Measurements from ENCODE around the gene TPD52L1.
"Not testable (repeated sequence)": the region's sequence is repeated elsewhere in the genome, so short reads cannot be mapped to it uniquely, and the experiment has no call there.

TPD52L1 gene

DNA sequence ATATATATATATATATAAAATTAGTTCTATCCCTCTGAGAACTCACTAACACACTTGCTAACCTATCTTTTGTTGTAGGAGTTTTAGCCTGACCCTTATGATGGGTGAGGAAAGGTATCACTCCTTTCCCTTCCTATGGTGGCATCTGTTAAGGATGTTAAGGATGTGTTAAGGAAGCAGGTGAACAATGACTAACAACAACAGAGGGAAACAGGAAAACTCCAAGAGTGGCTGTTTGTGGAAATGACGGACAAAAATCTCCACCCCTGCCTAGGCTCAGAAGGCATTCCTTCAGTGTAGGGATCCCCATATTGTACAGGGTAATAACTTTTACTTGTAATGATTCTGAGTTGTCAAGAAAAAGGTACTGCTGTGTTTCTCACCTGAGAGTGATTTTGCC lies 8.8 kb upstream of the TPD52L1 start:
- Histone ChIP-seq H3K27ac (ENCODE audit: low read length) (no peak overlapping the region), H3K4me1 (ENCODE audit: control insufficient read depth in 1 of 2, insufficient read depth in 2 of 2, low read length in 2 of 2) (no peaks in the 10 kb centered on the region), H3K27me3 (ENCODE audit: low read depth, low read length) (no peaks in the 10 kb centered on the region), H3K4me3 (ENCODE audit: low read depth in 1 of 2, low read length in 2 of 2) (no peak overlapping the region), H3K9me3 (ENCODE audit: control insufficient read depth in 1 of 2, low read length in 2 of 2) (no peaks in the 10 kb centered on the region), H3K36me3 (ENCODE audit: control insufficient read depth in 1 of 2, insufficient read depth in 2 of 2, low read length in 2 of 2) (no peaks in the 10 kb centered on the region)

DNA sequence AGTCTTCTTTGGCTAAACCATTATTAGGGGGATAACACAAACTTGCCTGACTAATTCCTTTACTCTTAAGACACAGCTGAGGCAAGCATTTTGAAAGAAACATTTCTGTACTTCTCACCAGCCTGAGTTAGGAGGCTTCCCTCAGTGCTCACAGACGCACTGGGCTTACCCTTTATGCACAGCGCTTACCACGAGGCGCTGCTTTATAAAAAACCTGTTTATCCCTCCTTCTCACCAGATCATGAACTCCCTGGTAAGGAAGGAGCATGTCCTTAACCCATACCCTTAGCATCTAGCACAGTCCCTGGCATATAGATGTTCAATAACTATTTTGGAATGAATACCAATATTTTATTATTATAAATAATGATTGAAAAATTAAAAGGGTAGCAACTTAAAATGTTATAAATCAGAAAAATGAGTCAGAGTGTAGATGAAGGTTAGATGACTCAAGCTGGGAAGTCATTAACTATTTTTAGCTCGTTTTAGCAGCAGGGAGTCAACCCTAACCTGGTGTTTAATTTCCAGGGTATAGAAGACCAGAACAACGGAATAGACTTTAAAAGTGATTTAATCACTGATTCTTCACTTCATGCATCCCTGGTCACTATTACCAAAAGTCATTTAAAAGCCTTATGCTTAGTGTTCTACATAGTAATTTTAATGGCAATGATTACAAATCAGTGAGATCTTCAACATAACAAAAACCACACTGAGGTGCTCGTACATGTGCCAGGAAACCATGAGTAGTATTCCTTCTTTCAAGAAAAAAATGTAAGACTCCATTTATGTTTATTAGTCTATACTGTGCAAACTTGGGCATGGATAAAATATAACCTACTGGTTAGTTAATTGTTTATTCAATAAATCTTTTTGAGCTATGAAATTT lies 4.1 kb upstream of the TPD52L1 start:
- H3K4me3 ChIP-seq (ENCODE audit: low read depth in 1 of 2, low read length in 2 of 2) = no peak overlapping the region
- H3K4me1 ChIP-seq (ENCODE audit: control insufficient read depth in 1 of 2, insufficient read depth in 2 of 2, low read length in 2 of 2) = peaks cover 0 to 4% of the 10 kb centered on the region in 2 donors
- H3K9me3 ChIP-seq (ENCODE audit: control insufficient read depth in 1 of 2, low read length in 2 of 2) = no peaks in the 10 kb centered on the region
- H3K27me3 ChIP-seq (ENCODE audit: low read depth, low read length) = no peaks in the 10 kb centered on the region
- no peak overlapping the region for H3K27ac ChIP-seq (ENCODE audit: low read length)
- H3K36me3 ChIP-seq (ENCODE audit: control insufficient read depth in 1 of 2, insufficient read depth in 2 of 2, low read length in 2 of 2) = no peaks in the 10 kb centered on the region

DNA sequence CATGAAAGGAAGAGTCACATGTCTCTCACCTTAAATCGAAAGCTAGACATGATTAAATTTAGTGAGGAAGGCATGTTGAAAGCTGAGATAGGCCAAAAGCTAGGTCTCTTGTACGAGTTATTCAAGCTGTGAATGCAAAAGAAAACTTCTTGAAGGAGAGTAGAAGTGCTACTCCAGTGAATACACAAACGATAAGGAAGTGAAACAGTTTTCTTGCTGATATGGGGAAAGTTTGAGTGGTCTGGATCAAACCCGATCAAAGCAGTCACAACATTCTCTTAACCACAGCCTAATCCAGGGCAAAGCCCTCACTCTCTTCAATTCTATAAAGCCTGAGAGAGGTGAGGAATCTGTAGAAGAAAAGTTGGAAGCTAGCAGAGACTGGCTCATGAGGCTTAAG lies 1.9 kb upstream of the TPD52L1 start:
- no peaks in the 10 kb centered on the region for H3K27me3 ChIP-seq (ENCODE audit: low read depth, low read length)
- H3K4me3 ChIP-seq (ENCODE audit: low read depth in 1 of 2, low read length in 2 of 2) = no peak overlapping the region
- no peaks in the 10 kb centered on the region for H3K36me3 ChIP-seq (ENCODE audit: control insufficient read depth in 1 of 2, insufficient read depth in 2 of 2, low read length in 2 of 2)
- H3K4me1 ChIP-seq (ENCODE audit: control insufficient read depth in 1 of 2, insufficient read depth in 2 of 2, low read length in 2 of 2) = peaks cover 0 to 4% of the 10 kb centered on the region in 2 donors
- no peaks in the 10 kb centered on the region for H3K9me3 ChIP-seq (ENCODE audit: control insufficient read depth in 1 of 2, low read length in 2 of 2)
- no peak overlapping the region for H3K27ac ChIP-seq (ENCODE audit: low read length)

DNA sequence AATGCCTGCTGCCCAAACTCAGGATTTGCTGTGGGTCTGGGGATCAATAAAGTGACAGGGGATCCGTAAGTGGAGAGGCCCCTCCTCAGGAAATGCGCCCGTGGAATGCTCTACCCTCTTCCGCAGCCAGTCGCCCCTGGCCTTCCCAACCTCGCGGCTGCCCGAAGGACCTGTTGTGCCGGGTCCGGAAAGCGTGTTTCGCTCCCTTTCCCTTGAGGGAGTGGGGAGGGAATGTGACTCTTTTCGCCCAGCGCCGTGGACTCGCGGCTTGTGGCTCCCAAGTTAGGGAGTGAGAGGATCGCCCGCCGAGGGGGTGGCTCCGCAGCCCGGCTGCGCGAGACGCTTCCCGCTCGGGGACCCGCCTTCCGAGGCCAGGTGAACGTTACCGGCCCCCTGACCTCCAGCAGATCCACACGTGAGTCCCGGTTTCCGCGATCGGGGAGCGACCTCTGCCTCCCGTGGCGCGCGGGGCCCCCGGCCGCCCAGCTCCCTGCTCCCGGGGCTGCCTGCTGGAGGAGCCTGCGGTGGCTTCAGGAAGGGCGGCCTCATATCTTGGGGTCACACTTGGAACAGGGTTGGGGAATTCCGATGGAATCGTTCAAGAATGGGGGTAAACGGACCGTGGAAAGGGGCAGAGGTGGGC lies 666 bp downstream of the TPD52L1 start:
- Histone ChIP-seq H3K9me3 (ENCODE audit: control insufficient read depth in 1 of 2, low read length in 2 of 2) (no peaks in the 10 kb centered on the region), H3K4me1 (ENCODE audit: control insufficient read depth in 1 of 2, insufficient read depth in 2 of 2, low read length in 2 of 2) (peaks cover 0 to 4% of the 10 kb centered on the region in 2 donors), H3K36me3 (ENCODE audit: control insufficient read depth in 1 of 2, insufficient read depth in 2 of 2, low read length in 2 of 2) (no peaks in the 10 kb centered on the region), H3K27me3 (ENCODE audit: low read depth, low read length) (no peaks in the 10 kb centered on the region), H3K27ac (ENCODE audit: low read length) (no peak overlapping the region), H3K4me3 (ENCODE audit: low read depth in 1 of 2, low read length in 2 of 2) (peak overlapping the region; percentile 69 to 79)

DNA sequence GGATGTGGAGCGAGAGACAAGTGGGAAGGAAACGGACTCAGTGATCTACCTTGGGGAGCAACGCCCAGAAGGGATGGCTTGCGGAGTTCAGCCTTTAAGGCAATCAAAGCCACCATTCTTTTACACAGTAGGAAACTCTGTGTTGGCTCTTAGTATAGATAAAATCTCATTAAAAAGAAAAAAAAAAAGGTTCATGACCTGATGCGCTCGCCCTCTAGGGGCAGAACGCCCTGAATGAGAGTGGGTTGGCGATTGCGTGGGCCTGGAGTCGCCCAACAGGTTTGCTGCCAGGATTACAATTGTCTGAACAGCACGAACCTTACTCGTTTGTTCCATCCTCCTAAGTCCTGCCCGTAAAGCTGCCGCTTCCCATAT lies 1.2 kb downstream of the TPD52L1 start:
- Histone ChIP-seq H3K4me3 (ENCODE audit: low read depth in 1 of 2, low read length in 2 of 2) (peak overlapping the region; percentile 69 to 79), H3K9me3 (ENCODE audit: control insufficient read depth in 1 of 2, low read length in 2 of 2) (no peaks in the 10 kb centered on the region), H3K27ac (ENCODE audit: low read length) (no peak overlapping the region), H3K36me3 (ENCODE audit: control insufficient read depth in 1 of 2, insufficient read depth in 2 of 2, low read length in 2 of 2) (no peaks in the 10 kb centered on the region), H3K27me3 (ENCODE audit: low read depth, low read length) (no peaks in the 10 kb centered on the region), H3K4me1 (ENCODE audit: control insufficient read depth in 1 of 2, insufficient read depth in 2 of 2, low read length in 2 of 2) (peaks cover 0 to 4% of the 10 kb centered on the region in 2 donors)

DNA sequence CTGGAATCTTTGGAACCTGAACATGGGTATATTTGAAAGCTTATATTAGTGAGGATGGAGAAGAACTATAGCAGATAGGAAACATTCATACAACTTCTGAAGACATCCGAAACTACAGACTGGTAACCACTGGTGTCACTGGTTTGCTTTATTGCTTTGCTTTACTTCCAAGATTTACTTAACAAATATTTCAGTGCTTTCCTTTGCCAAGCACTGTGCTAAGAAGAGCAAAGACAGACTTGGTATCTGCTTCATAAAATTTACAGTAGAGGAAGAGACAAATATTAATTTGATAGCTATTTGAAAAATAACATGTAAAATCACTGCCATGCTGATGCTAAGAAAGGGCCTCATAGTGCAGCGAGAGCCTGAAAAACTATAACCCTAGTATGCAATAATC lies 1.8 kb downstream of the TPD52L1 start:
- Histone ChIP-seq H3K4me3 (ENCODE audit: low read depth in 1 of 2, low read length in 2 of 2) (no peak overlapping the region), H3K27me3 (ENCODE audit: low read depth, low read length) (no peaks in the 10 kb centered on the region), H3K36me3 (ENCODE audit: control insufficient read depth in 1 of 2, insufficient read depth in 2 of 2, low read length in 2 of 2) (no peaks in the 10 kb centered on the region), H3K4me1 (ENCODE audit: control insufficient read depth in 1 of 2, insufficient read depth in 2 of 2, low read length in 2 of 2) (peaks cover 0 to 4% of the 10 kb centered on the region in 2 donors), H3K9me3 (ENCODE audit: control insufficient read depth in 1 of 2, low read length in 2 of 2) (no peaks in the 10 kb centered on the region), H3K27ac (ENCODE audit: low read length) (no peak overlapping the region)

DNA sequence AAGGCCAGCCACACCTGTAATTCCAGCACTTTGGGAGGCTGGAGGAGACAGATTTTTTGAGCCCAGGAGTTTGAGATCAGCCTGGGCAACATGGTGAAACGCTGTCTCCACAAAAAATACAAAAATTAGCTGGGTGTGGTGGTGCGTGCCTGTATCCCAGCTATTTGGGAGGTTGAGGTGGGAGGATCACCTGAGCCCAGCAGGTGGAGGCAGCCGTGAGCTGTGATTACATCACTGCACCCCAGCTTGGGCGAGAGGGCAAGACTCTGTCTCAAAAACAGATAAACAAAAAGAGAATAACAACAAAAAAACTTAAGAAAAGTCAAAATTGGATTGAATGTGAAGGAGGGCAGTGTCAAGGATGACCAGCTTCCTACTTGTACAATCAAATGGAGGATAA lies 2.9 kb downstream of the TPD52L1 start:
- Histone ChIP-seq H3K27ac (ENCODE audit: low read length) (no peak overlapping the region), H3K36me3 (ENCODE audit: control insufficient read depth in 1 of 2, insufficient read depth in 2 of 2, low read length in 2 of 2) (no peaks in the 10 kb centered on the region), H3K9me3 (ENCODE audit: control insufficient read depth in 1 of 2, low read length in 2 of 2) (no peaks in the 10 kb centered on the region), H3K4me1 (ENCODE audit: control insufficient read depth in 1 of 2, insufficient read depth in 2 of 2, low read length in 2 of 2) (peaks cover 0 to 4% of the 10 kb centered on the region in 2 donors), H3K27me3 (ENCODE audit: low read depth, low read length) (no peaks in the 10 kb centered on the region), H3K4me3 (ENCODE audit: low read depth in 1 of 2, low read length in 2 of 2) (no peak overlapping the region)

DNA sequence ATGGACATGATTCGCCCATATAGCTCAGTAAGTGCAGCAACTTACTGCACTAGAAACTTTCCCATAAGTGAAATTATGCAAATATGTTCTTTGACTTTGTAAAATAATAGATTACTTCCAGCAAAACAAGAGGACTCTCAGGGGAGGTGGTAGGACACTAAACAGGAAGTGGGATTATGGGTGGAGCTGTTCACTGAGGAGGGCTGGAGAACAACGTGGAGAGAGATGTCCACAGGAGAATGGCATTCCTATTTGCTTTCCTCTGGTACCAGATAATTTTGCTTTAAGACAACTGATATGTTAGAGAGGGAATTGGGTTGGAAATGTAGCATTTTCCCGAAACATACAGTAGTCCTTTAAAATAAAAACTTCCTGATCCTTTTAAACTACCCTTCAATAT lies 3.7 kb downstream of the TPD52L1 start:
- peaks cover 0 to 4% of the 10 kb centered on the region in 2 donors for H3K4me1 ChIP-seq (ENCODE audit: control insufficient read depth in 1 of 2, insufficient read depth in 2 of 2, low read length in 2 of 2)
- no peak overlapping the region for H3K4me3 ChIP-seq (ENCODE audit: low read depth in 1 of 2, low read length in 2 of 2)
- no peaks in the 10 kb centered on the region for H3K9me3 ChIP-seq (ENCODE audit: control insufficient read depth in 1 of 2, low read length in 2 of 2)
- H3K27ac ChIP-seq (ENCODE audit: low read length) = no peak overlapping the region
- no peaks in the 10 kb centered on the region for H3K27me3 ChIP-seq (ENCODE audit: low read depth, low read length)
- no peaks in the 10 kb centered on the region for H3K36me3 ChIP-seq (ENCODE audit: control insufficient read depth in 1 of 2, insufficient read depth in 2 of 2, low read length in 2 of 2)

DNA sequence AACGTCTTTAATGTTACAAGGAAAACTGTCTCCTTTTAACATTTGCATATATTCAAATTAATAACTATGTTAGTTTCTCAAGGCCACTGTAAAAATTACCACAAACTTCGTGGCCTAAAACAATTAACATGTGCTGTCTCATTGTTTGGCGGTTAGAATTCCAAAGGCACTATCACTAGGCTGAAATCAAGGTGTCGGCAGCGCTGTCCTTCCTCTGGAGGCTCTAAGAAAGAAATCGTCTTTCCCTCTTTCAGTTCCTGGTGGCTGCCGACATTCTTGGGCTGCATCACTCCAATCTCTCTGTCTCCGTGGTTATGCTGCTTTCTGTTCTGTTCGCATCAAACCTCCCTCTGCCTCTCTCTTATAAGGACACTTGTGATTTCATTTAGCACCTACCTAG lies 4.2 kb downstream of the TPD52L1 start:
- Histone ChIP-seq H3K9me3 (ENCODE audit: control insufficient read depth in 1 of 2, low read length in 2 of 2) (no peaks in the 10 kb centered on the region), H3K4me1 (ENCODE audit: control insufficient read depth in 1 of 2, insufficient read depth in 2 of 2, low read length in 2 of 2) (peaks cover 0 to 4% of the 10 kb centered on the region in 2 donors), H3K27me3 (ENCODE audit: low read depth, low read length) (no peaks in the 10 kb centered on the region), H3K27ac (ENCODE audit: low read length) (no peak overlapping the region), H3K36me3 (ENCODE audit: control insufficient read depth in 1 of 2, insufficient read depth in 2 of 2, low read length in 2 of 2) (no peaks in the 10 kb centered on the region), H3K4me3 (ENCODE audit: low read depth in 1 of 2, low read length in 2 of 2) (no peak overlapping the region)

DNA sequence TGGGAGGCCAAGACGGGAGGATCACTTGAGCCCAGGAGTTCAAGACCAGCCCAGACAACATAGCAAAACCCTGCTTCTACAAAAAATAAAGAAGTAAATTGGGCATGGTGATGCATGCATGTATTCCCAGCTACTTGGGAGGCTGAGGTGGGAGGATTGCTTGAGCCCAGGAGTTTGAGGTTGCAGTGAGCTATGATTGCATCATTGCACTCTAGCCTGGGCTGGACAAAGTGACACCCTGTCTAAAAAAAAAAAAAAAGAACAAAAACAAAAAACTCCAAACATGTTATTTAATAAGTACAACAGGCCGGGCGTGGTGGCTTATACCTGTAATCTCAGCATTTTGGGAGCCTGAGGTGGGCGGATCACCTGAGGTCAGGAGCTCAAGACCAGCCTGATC lies 9.8 kb downstream of the TPD52L1 start:
- not testable (repeated sequence) for H3K27ac ChIP-seq (ENCODE audit: low read length); H3K4me3 ChIP-seq (ENCODE audit: low read depth in 1 of 2, low read length in 2 of 2); H3K4me1 ChIP-seq (ENCODE audit: control insufficient read depth in 1 of 2, insufficient read depth in 2 of 2, low read length in 2 of 2); H3K36me3 ChIP-seq (ENCODE audit: control insufficient read depth in 1 of 2, insufficient read depth in 2 of 2, low read length in 2 of 2); H3K27me3 ChIP-seq (ENCODE audit: low read depth, low read length); H3K9me3 ChIP-seq (ENCODE audit: control insufficient read depth in 1 of 2, low read length in 2 of 2)

DNA sequence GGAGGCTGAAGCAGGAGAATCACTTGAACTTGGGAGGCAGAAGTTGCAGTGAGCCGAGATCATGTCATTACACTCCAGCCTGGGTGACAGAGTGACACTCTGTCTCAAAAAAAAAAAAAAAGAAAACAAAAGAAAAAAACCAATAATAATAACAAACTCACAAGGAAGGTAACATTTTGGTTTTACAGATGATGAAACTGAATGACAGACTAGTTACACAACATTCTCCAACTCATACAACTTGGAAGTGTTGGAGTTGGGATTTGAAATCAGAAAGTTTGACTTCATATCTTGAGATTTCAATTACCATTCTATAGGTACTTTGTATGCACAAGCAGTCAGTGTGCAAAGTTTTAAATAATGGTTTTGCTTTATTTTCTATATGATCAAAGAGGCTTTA lies 10.2 kb downstream of the TPD52L1 start:
- Histone ChIP-seq H3K27me3 (ENCODE audit: low read depth, low read length) (no peaks in the 10 kb centered on the region), H3K4me3 (ENCODE audit: low read depth in 1 of 2, low read length in 2 of 2) (no peak overlapping the region), H3K27ac (ENCODE audit: low read length) (no peak overlapping the region), H3K4me1 (ENCODE audit: control insufficient read depth in 1 of 2, insufficient read depth in 2 of 2, low read length in 2 of 2) (no peaks in the 10 kb centered on the region), H3K9me3 (ENCODE audit: control insufficient read depth in 1 of 2, low read length in 2 of 2) (no peaks in the 10 kb centered on the region), H3K36me3 (ENCODE audit: control insufficient read depth in 1 of 2, insufficient read depth in 2 of 2, low read length in 2 of 2) (no peaks in the 10 kb centered on the region)

All from muscle layer of duodenum (tissue), 2 donors.